Breast epithelium (tissue), 4 donors: ENCODE results near the gene ANGEL2. TPM values are rescaled to one million over a fixed set of nuclear protein-coding genes. Genes with fewer than 3 reads are reported as not detected.
A peak's percentile ranks its signal among the peaks of the same experiment; 100 is the strongest.

Source experiments
- DNase-seq, 2 donors: peaks; one replicate each; pipeline ENCODE4 v3.0.0-alpha.2; 2019; ENCODE audit warnings: low spot score in 2 of 2
- H3K27ac ChIP-seq, 2 donors: fragments of 200-600 bp; sonication (generic) in 1 of 2; one replicate each; pipeline ENCODE4 v1.5.1; 2016 to 2019; ENCODE audit warnings: mild to moderate bottlenecking in 1 of 2
- H3K27me3 ChIP-seq, 2 donors: fragments of 200-600 bp; sonication (generic) in 1 of 2; one replicate each; pipeline versions ENCODE4 v1.5.1 to v1.6.0; 2017 to 2019; ENCODE audit warnings: control low read depth in 1 of 2, mild to moderate bottlenecking in 1 of 2
- H3K36me3 ChIP-seq: fragments of 200-600 bp; one replicate; pipeline ENCODE4 v1.5.1; 2019
- H3K4me1 ChIP-seq, 2 donors: fragments of 200-600 bp; sonication (generic); one replicate each; pipeline ENCODE4 v1.5.1; 2016 to 2019; ENCODE audit warnings: control low read depth in 1 of 2
- H3K4me3 ChIP-seq, 3 donors: fragments of 200-600 bp; sonication (generic); 1 replicate in 2 of 3; 2 replicates in 1 of 3; pipeline ENCODE4 v1.5.1; 2016 to 2019; ENCODE audit warnings: mild to moderate bottlenecking in 3 of 3, moderate library complexity in 2 of 3
- H3K9me3 ChIP-seq, 2 donors: fragments of 200-600 bp; sonication (generic) in 1 of 2; one replicate each; pipeline ENCODE4 v1.5.1; 2016 to 2019; ENCODE audit warnings: control low read depth in 1 of 2
- POLR2A ChIP-seq: fragments of 450-650 bp; IDR thresholded peaks from one replicate; pipeline ENCODE4 v1.6.1; 2016; ENCODE audit warnings: antibody characterized with exemption, mild to moderate bottlenecking, moderate library complexity
- POLR2AphosphoS5 ChIP-seq, 3 donors: sonication (generic); formaldehyde crosslinking; IDR thresholded peaks; one replicate each; pipeline ENCODE4 v1.6.1; 2017; ENCODE audit warnings: antibody characterized with exemption in 3 of 3
- intact Hi-C: fragments of 100-400 bp; cut with DNase I; formaldehyde crosslinking; loops from one replicate; pipeline ENCODE4 v1.15.1; 2023; ENCODE audit warnings: low total_unique reads
- total RNA-seq, 3 donors: library from RNA; depleted of rRNA; stranded (reverse); fragments of >200 nt; gene quantifications; one replicate each; pipeline ENCODE4 v1.1.0, GENCODE V29; 2016
- TF ChIP-seq, protein P1 (sequence below), 3 donors: fragments of 450-650 bp; IDR thresholded peaks; one replicate each; pipeline ENCODE4 v1.5.1; 2016 to 2017; ENCODE audit warnings: antibody characterized with exemption in 3 of 3, mild to moderate bottlenecking in 3 of 3, moderate library complexity in 3 of 3

Gene ANGEL2
- total RNA-seq, 3 donors from 2014 or later, result 60.5 to 84.0 (median 72.4) TPM

DNA sequence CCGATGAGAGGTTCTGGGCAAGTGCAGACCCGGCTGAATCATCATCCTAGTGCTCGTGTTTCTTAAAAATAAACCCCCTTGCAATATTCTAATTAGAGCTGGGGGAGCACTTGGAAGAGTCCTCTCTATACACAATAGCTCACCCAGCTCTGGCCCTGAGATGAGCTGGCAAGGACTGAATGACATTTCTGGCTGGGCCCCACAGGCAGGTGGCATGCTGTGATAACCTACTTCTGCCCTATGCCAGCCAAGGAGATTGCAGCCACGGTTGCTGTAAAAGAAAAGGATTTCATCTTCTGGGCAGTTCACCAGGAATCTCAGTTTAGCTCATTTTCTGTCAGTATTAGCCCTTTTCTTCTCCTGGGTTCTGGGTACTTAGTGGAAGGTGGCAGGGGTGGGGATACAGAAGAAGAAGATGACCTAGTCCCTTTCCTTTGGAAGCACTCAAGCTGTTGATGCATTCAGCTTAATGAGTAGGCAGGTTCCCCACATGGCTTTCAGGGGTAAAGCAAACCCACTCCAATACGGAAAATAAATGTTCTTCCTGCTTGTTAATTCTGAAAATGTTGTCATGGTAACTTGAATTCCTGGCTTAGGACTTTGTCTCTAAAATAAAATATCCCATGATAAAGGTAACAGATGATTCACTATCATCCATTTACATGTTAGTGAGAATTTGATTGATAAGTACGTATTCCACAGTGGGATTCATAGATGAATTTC is 33.1 kb downstream of the ANGEL2 start:
- Histone ChIP-seq H3K9me3 (no peaks in the 10 kb centered on the region), H3K36me3 (no peaks in the 10 kb centered on the region), H3K4me1 (no peaks in the 10 kb centered on the region), H3K27ac (no peak overlapping the region), H3K4me3 (no peak overlapping the region), H3K27me3 (no peaks in the 10 kb centered on the region)
- no peak for TF ChIP-seq POLR2AphosphoS5 (IDR thresholded peaks at IDR 0.05)
- TF ChIP-seq, protein P1, sequence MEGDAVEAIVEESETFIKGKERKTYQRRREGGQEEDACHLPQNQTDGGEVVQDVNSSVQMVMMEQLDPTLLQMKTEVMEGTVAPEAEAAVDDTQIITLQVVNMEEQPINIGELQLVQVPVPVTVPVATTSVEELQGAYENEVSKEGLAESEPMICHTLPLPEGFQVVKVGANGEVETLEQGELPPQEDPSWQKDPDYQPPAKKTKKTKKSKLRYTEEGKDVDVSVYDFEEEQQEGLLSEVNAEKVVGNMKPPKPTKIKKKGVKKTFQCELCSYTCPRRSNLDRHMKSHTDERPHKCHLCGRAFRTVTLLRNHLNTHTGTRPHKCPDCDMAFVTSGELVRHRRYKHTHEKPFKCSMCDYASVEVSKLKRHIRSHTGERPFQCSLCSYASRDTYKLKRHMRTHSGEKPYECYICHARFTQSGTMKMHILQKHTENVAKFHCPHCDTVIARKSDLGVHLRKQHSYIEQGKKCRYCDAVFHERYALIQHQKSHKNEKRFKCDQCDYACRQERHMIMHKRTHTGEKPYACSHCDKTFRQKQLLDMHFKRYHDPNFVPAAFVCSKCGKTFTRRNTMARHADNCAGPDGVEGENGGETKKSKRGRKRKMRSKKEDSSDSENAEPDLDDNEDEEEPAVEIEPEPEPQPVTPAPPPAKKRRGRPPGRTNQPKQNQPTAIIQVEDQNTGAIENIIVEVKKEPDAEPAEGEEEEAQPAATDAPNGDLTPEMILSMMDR (IDR thresholded peaks at IDR 0.05), result no peak
- no peak for TF ChIP-seq POLR2A
- no peak for DNase-seq
- intact Hi-C loops, result loop anchor here (5.0 kb wide), 1 partner anchor 835 kb away; no protein-coding TSS in a partner anchor

GRCh38 chr1:212981571-212982328 is 33.9 kb downstream of the ANGEL2 start:
- H3K27me3 ChIP-seq, result no peaks in the 10 kb centered on the region
- H3K4me3 ChIP-seq, result no peak overlapping the region
- H3K27ac ChIP-seq, result peak overlapping the region; percentile 50 to 56
- H3K4me1 ChIP-seq, result no peaks in the 10 kb centered on the region
- H3K9me3 ChIP-seq, result no peaks in the 10 kb centered on the region
- DNase-seq, result no peak
- TF ChIP-seq, protein P1 (IDR thresholded peaks at IDR 0.05), result no peak
- TF ChIP-seq POLR2AphosphoS5 (IDR thresholded peaks at IDR 0.05), result no peak
- no peak for TF ChIP-seq POLR2A
- no peaks in the 10 kb centered on the region for H3K36me3 ChIP-seq
- intact Hi-C loops, result loop anchor here (5.0 kb wide), 1 partner anchor 834 kb away; no protein-coding TSS in a partner anchor

DNA sequence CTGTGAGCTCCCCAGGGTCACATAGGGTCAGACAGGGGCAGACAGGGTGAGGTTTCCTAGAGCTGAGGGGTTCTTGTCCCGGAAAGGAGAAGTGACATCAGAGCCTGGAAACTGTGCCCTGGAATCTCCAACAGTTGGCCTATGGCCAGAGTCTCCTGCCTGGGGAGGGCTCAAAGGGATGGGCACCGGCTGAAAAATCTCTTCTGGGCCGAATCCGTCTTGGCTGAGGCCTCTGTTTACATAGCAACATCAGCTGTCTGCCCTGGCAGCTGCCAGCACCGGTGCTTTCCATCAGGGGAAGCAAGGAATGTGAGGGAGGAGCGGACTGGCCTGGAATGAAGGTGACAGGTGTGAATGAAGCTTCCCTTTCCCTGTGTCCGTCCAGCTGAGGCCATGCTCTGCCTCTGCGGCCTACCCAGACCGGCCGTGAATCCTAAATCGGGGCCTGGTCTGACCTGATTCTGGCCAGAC is 34.6 kb downstream of the ANGEL2 start:
- no peaks in the 10 kb centered on the region for H3K36me3 ChIP-seq
- peak overlapping the region; percentile 50 to 56 for H3K27ac ChIP-seq
- no peak overlapping the region for H3K4me3 ChIP-seq
- intact Hi-C loops, result loop anchor here (5.0 kb wide), 1 partner anchor 834 kb away; no protein-coding TSS in a partner anchor
- no peak for TF ChIP-seq POLR2AphosphoS5 (IDR thresholded peaks at IDR 0.05)
- TF ChIP-seq POLR2A, result no peak
- TF ChIP-seq, protein P1 (IDR thresholded peaks at IDR 0.05), result no peak
- peak; percentile 63 to 75 for DNase-seq
- no peaks in the 10 kb centered on the region for H3K27me3 ChIP-seq
- no peaks in the 10 kb centered on the region for H3K4me1 ChIP-seq
- no peaks in the 10 kb centered on the region for H3K9me3 ChIP-seq

GRCh38 chr1:212980123-212980785 is 35.4 kb downstream of the ANGEL2 start:
- TF ChIP-seq POLR2AphosphoS5 (IDR thresholded peaks at IDR 0.05) (no peak), POLR2A (no peak)
- TF ChIP-seq, protein P1 (IDR thresholded peaks at IDR 0.05), result no peak
- H3K4me1 ChIP-seq, result no peaks in the 10 kb centered on the region
- intact Hi-C loops, result loop anchor here (5.0 kb wide), 1 partner anchor 833 kb away; no protein-coding TSS in a partner anchor
- no peaks in the 10 kb centered on the region for H3K27me3 ChIP-seq
- H3K36me3 ChIP-seq, result no peaks in the 10 kb centered on the region
- no peaks in the 10 kb centered on the region for H3K9me3 ChIP-seq
- H3K4me3 ChIP-seq, result no peak overlapping the region
- peak overlapping the region in 1 of 2 donors; percentile 56 for H3K27ac ChIP-seq
- no peak for DNase-seq
